Fibroblast of skin of left quadriceps (primary cell): Measurements from ENCODE around the gene CDC37L1.
"Not testable (repeated sequence)": the region's sequence is repeated elsewhere in the genome, so short reads cannot be mapped to it uniquely, and the experiment has no call there.

Source experiments
- DNase-seq, 2 experiments: peaks; one replicate each; pipeline ENCODE4 v3.0.0-alpha.2; 2013; ENCODE audit warnings: low read depth in 2 of 2

The CDC37L1 gene

DNA sequence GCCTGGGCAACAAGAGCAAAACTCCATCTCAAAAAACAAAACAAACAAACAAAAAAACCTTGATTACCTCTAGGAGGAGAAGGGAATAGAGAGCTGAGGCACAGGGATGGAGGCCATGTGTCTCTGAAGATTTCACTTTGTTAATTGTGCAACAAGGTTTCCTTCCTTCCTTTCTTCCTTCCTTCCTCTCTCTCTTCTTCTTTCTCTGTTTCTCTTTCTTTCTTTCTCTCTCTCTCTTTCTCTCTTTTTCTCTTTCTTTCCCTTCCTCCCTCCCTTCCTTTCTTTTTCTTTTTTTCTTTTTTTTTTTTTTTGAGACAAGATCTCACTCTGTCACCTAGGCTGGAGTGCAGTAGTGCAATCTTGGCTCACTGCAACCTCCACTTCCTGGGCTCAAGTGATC is 75.2 kb downstream of the CDC37L1 start:
- DNase-seq = not testable (repeated sequence)

DNA sequence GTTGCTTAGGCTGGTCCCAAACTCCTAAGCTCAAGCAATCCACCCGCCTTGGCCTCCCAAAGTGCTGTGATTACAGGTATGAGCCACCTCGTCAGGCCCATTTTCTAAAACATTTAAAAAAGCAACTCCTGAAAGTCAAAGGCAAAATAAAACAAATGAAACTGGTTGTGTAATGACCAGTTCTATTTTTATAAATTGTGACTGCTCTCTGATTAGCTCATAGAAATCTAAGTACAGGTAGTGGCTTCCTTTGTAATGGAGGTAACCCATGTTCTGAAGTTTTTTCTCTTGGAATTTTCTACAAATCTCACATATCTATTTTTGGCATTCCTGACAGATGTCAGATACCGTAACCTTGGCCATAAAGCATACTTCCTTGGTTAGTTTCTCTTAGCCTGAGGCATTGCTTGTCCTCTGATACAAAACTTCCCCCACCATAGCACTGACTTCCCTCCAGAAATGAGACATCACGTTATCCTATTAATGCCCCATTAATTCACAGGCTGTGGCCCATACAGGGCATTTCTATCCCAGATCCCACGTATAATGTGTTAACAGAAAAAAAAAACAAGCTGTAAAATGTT is 75.7 kb downstream of the CDC37L1 start:
- no peak for DNase-seq

DNA sequence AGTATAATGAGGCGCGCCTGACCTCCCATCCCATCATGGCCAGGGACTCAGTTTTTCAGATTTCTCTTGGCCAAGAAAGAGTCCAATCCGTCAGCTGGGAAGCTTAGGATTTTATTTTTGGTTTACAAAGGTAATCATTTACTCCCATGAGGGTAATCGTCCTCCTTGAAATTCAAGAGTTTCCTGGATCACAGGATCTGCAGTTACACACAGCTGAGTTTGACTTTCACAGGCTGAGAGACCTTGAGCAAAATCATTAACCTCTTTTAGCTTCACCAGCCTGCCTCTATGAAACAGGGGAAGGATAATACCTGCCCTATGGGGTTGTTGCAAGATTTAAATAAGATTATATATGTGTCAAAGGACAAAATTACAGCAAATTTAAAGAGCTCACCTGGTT is 77.1 kb downstream of the CDC37L1 start:
- no peak for DNase-seq
